RWPE2 (cell line): Measurements from ENCODE around the gene PIK3R6.

Source experiments
- ATAC-seq: fragments of 200-7000 bp; cut with Tn5 transposase; 3 replicates; pipeline ENCODE4 v1.9.1; 2021; ENCODE audit warnings: low read depth
- DNase-seq: peaks from one replicate; pipeline ENCODE4 v3.0.0-alpha.2; 2020; ENCODE audit warnings: low spot score
- H3K27ac ChIP-seq: fragments of 450-650 bp; 2 replicates; pipeline ENCODE4 v1.5.1; 2017; ENCODE audit warnings: mild to moderate bottlenecking; ENCODE audit not compliant: poor library complexity, severe bottlenecking
- H3K27me3 ChIP-seq: fragments of 250-450 bp; sonication (Bioruptor Pico); 2 replicates; pipeline ENCODE4 v1.5.1; 2021; ENCODE audit warnings: mild to moderate bottlenecking, moderate library complexity; ENCODE audit not compliant: insufficient read depth, poor library complexity, severe bottlenecking
- H3K36me3 ChIP-seq: fragments of 250-450 bp; sonication (Bioruptor Pico); 2 replicates; pipeline ENCODE4 v1.5.1; 2020; ENCODE audit warnings: low read depth, mild to moderate bottlenecking, moderate library complexity
- H3K4me1 ChIP-seq: fragments of 250-450 bp; sonication (Bioruptor Pico); 2 replicates; pipeline ENCODE4 v1.5.1; 2021; ENCODE audit warnings: mild to moderate bottlenecking, moderate library complexity; ENCODE audit not compliant: insufficient read depth, poor library complexity, severe bottlenecking
- H3K4me3 ChIP-seq: fragments of 250-450 bp; sonication (Bioruptor Pico); 2 replicates; pipeline ENCODE4 v1.5.1; 2021; ENCODE audit warnings: mild to moderate bottlenecking, moderate library complexity; ENCODE audit not compliant: severe bottlenecking
- H3K9me3 ChIP-seq: fragments of 250-450 bp; sonication (Bioruptor Pico); 2 replicates; pipeline ENCODE4 v1.5.1; 2021; ENCODE audit warnings: mild to moderate bottlenecking, moderate library complexity; ENCODE audit not compliant: severe bottlenecking
- CTCF ChIP-seq: fragments of 450-650 bp; IDR thresholded peaks from one replicate; pipeline ENCODE4 v1.5.1; 2017; ENCODE audit warnings: mild to moderate bottlenecking, moderate library complexity; ENCODE audit not compliant: poor library complexity, severe bottlenecking

The PIK3R6 gene

GRCh38 chr17:8793649-8794048 is 73.8 kb downstream of the PIK3R6 start:
- no peak overlapping the region for H3K27ac ChIP-seq
- no peaks in the 10 kb centered on the region for H3K4me1 ChIP-seq
- no peaks in the 10 kb centered on the region for H3K36me3 ChIP-seq
- H3K27me3 ChIP-seq, result no peaks in the 10 kb centered on the region
- DNase-seq, result no peak
- no peak for ATAC-seq
- no peak overlapping the region for H3K4me3 ChIP-seq
- H3K9me3 ChIP-seq, result peaks cover 5% of the 10 kb centered on the region
- no peak for TF ChIP-seq CTCF

- peaks cover 5% of the 10 kb centered on the region for H3K9me3 ChIP-seq
- no peak overlapping the region for H3K4me3 ChIP-seq
- no peaks in the 10 kb centered on the region for H3K36me3 ChIP-seq
- ATAC-seq (no peak), DNase-seq (no peak)
- no peak for TF ChIP-seq CTCF
- H3K4me1 ChIP-seq, result no peaks in the 10 kb centered on the region
- no peak overlapping the region for H3K27ac ChIP-seq
- no peaks in the 10 kb centered on the region for H3K27me3 ChIP-seq
These were observed 74.8 kb downstream of the PIK3R6 start for GRCh38 chr17:8792646-8793045.

GRCh38 chr17:8791910-8792270 is 75.6 kb downstream of the PIK3R6 start:
- peaks cover 5% of the 10 kb centered on the region for H3K9me3 ChIP-seq
- TF ChIP-seq CTCF, result no peak
- no peak for DNase-seq
- no peaks in the 10 kb centered on the region for H3K4me1 ChIP-seq
- H3K27me3 ChIP-seq, result no peaks in the 10 kb centered on the region
- H3K27ac ChIP-seq, result no peak overlapping the region
- no peak overlapping the region for H3K4me3 ChIP-seq
- peak; percentile 27; the same call in 1 of the 3 replicates for ATAC-seq
- no peaks in the 10 kb centered on the region for H3K36me3 ChIP-seq

- ATAC-seq, result no peak
- no peak for TF ChIP-seq CTCF
- Histone ChIP-seq H3K27ac (no peak overlapping the region), H3K9me3 (peaks cover 5% of the 10 kb centered on the region), H3K4me1 (no peaks in the 10 kb centered on the region), H3K27me3 (no peaks in the 10 kb centered on the region), H3K4me3 (no peak overlapping the region), H3K36me3 (no peaks in the 10 kb centered on the region)
- DNase-seq, result no peak
These were observed 76.1 kb downstream of the PIK3R6 start for GRCh38 chr17:8791248-8791909.

GRCh38 chr17:8789743-8790142 is 77.7 kb downstream of the PIK3R6 start:
- Histone ChIP-seq H3K4me3 (no peak overlapping the region), H3K9me3 (peaks cover 5% of the 10 kb centered on the region), H3K27ac (no peak overlapping the region), H3K36me3 (no peaks in the 10 kb centered on the region), H3K27me3 (no peaks in the 10 kb centered on the region), H3K4me1 (no peaks in the 10 kb centered on the region)
- no peak for DNase-seq
- no peak for TF ChIP-seq CTCF
- ATAC-seq, result no peak
